Heart left ventricle (tissue), 16 donors: Measurements from ENCODE around the gene SMG5. TPM values are rescaled to one million over a fixed set of nuclear protein-coding genes. Genes with fewer than 3 reads are reported as not detected.
A peak's percentile ranks its signal among the peaks of the same experiment; 100 is the strongest.

Experiments
- ATAC-seq, 4 donors: fragments of 200-7000 bp; cut with Tn5 transposase; one replicate each; pipeline ENCODE4 v1.9.1; 2020 to 2022; ENCODE audit warnings: moderate library complexity in 4 of 4, mild to moderate bottlenecking in 3 of 4, moderate number of reproducible peaks in 1 of 4
- DNase-seq, 5 donors: peaks; one replicate each; pipeline ENCODE4 v3.0.0-alpha.2; 2020
- H3K27ac ChIP-seq, 12 donors: fragments of 200-600 bp; sonication (generic) in 4 of 12; one replicate each; pipeline versions ENCODE4 v1.5.0 to v1.8.0; 2016 to 2022; ENCODE audit warnings: mild to moderate bottlenecking in 2 of 12
- H3K27me3 ChIP-seq, 9 donors: fragments of 200-600 bp; sonication (generic) in 2 of 9; one replicate each; pipeline versions ENCODE4 v1.5.1 to v1.8.0; 2016 to 2022; ENCODE audit warnings: mild to moderate bottlenecking in 3 of 9
- H3K36me3 ChIP-seq, 9 donors: fragments of 200-600 bp; sonication (generic) in 2 of 9; one replicate each; pipeline versions ENCODE4 v1.5.0 to v1.8.0; 2018 to 2022; ENCODE audit warnings: mild to moderate bottlenecking in 2 of 9
- H3K4me1 ChIP-seq, 12 donors: fragments of 200-600 bp; sonication (generic) in 4 of 12; one replicate each; pipeline versions ENCODE4 v1.5.0 to v1.8.0; 2016 to 2022; ENCODE audit warnings: mild to moderate bottlenecking in 3 of 12
- H3K4me3 ChIP-seq, 12 donors: fragments of 200-600 bp; sonication (generic) in 4 of 12; one replicate each; pipeline versions ENCODE4 v1.5.0 to v1.8.0; 2017 to 2022; ENCODE audit warnings: mild to moderate bottlenecking in 9 of 12, moderate library complexity in 4 of 12
- H3K9me3 ChIP-seq, 12 donors: fragments of 200-600 bp; sonication (generic) in 4 of 12; one replicate each; pipeline versions ENCODE4 v1.5.0 to v1.8.0; 2016 to 2022; ENCODE audit warnings: mild to moderate bottlenecking in 1 of 12
- CTCF ChIP-seq, 12 donors: fragments of 200-600 bp; sonication (generic) in 4 of 12; IDR thresholded peaks; one replicate each; pipeline versions ENCODE4 v1.5.0 to v1.8.0; 2018 to 2022; ENCODE audit warnings: antibody characterized with exemption in 12 of 12, mild to moderate bottlenecking in 5 of 12
- POLR2A ChIP-seq, 2 donors: fragments of 450-650 bp; IDR thresholded peaks; one replicate each; pipeline ENCODE4 v1.6.1; 2017; ENCODE audit warnings: antibody characterized with exemption in 2 of 2, mild to moderate bottlenecking in 2 of 2, moderate library complexity in 2 of 2
- WGBS, 4 donors: extraction: QIAGEN DNeasy Blood & Tissue Kit in 2 of 4; methylation state at CpG; one replicate each; pipeline versions ENCODE4 v1.1.5 to v1.1.7; 2013 to 2018; 5-methylcytosine and 5-hydroxymethylcytosine counted together
- intact Hi-C, 10 donors: fragments of 100-400 bp; cut with DNase I; formaldehyde crosslinking; loops; one replicate each; pipeline versions ENCODE4 v1.11.1 to v1.14.2; 2022
- polyA plus RNA-seq, 2 donors: library from polyadenylated mRNA; stranded (reverse); fragments of 200-250 nt; gene quantifications; one replicate each; pipeline ENCODE4 v1.2.3, GENCODE V29; 2013
- total RNA-seq, 9 donors: library from RNA; depleted of rRNA in 2 of 9; stranded (reverse); fragments of >200 nt in 2 of 9; fragmentation: NEBNext Ultra II Directional in 3 of 9; extraction: Animal tissue kit (Norgen Biotek cat#: 25700) in 3 of 9; gene quantifications; one replicate each; pipeline versions ENCODE4 v1.1.0 to v1.2.4, GENCODE V29; 2016 to 2023
- donor health status: ischemic (EF 13 %, LVEDD 7.1; RV severe dilation, severe dysfunction).
- donor health status: healthy with polysubstance abuse.
- donor health status: DM: no; HTN: yes; CAD: no.
- donor health status: DM: no; HTN: no; CAD: no.
- donor health status: ischemic (EF 25% LVEDD 6.9; RV normal size, moderate dysfunction).
- donor health status: ischemic (EF 25% LVEDD 5.7; RV mildly dilated, moderate dysfunction).
- donor health status: healthy.
- donor health status: DM: yes; HTN: yes; CAD: no.
- donor health status: ischemic (EF 35%, LVEDD 5.7; RV mildly dilated, moderate dysfunction).
- donor health status: nonischemic (EF 11% LVEDD 7.7; RV severe dilation, severe dysfunction).
- donor health status: DM: yes; HTN: yes; CAD: no.
- donor health status: PGD.
- donor health status: ischemic (EF 29% LVEDD 5.4; RV normal size, mild dysfunction).
- donor health status: nonischemic (EF 23%, LVEDD 6.1; RV moderate dilation, normal function).

Gene SMG5
- total and polyA plus RNA-seq, 11 donors: 56.3 to 104 (median 89.4) TPM

- Histone ChIP-seq H3K9me3 (no peaks in the 10 kb centered on the region), H3K4me3 (no peak overlapping the region), H3K36me3 (peaks cover 0 to 89% (median 74%) of the 10 kb centered on the region in 9 donors), H3K27me3 (no peaks in the 10 kb centered on the region), H3K27ac (peak overlapping the region in 1 of 12 donors; percentile 59), H3K4me1 (peaks cover 3 to 48% (median 16%) of the 10 kb centered on the region in 12 donors)
- no peak for ATAC-seq
- DNase-seq: no peak
- intact Hi-C loops: no loop called here
- TF ChIP-seq POLR2A (IDR thresholded peaks at IDR 0.05): no peak
- TF ChIP-seq CTCF (IDR thresholded peaks at IDR 0.05): no peak
These were observed 6.1 kb downstream of the SMG5 start for GRCh38 chr1:156276532-156276931.

GRCh38 chr1:156270314-156270713, 12.3 kb downstream of the SMG5 start:
- Histone ChIP-seq H3K4me1 (no peaks in the 10 kb centered on the region), H3K4me3 (no peak overlapping the region), H3K36me3 (peaks cover 2 to 100% (median 99%) of the 10 kb centered on the region in 9 donors), H3K27me3 (no peaks in the 10 kb centered on the region), H3K9me3 (no peaks in the 10 kb centered on the region), H3K27ac (no peak overlapping the region)
- 95 to 98% (median 95%) methylated on average over 3 of the region's 3 CpGs for WGBS, 4 donors
- no peak for ATAC-seq
- TF ChIP-seq CTCF (IDR thresholded peaks at IDR 0.05): no peak
- no peak for TF ChIP-seq POLR2A (IDR thresholded peaks at IDR 0.05)
- intact Hi-C loops: no loop called here
- no peak for DNase-seq

- 69 to 76% (median 70%) methylated on average over 4 of the region's 4 CpGs for WGBS, 4 donors
- peaks cover 2 to 100% (median 96%) of the 10 kb centered on the region in 9 donors for H3K36me3 ChIP-seq
- H3K27me3 ChIP-seq: no peaks in the 10 kb centered on the region
- no peak overlapping the region for H3K27ac ChIP-seq
- no peak overlapping the region for H3K4me3 ChIP-seq
- intact Hi-C loops: no loop called here
- ATAC-seq (no peak), DNase-seq (no peak)
- no peaks in the 10 kb centered on the region for H3K9me3 ChIP-seq
- H3K4me1 ChIP-seq: no peaks in the 10 kb centered on the region
- no peak for TF ChIP-seq CTCF (IDR thresholded peaks at IDR 0.05)
- no peak for TF ChIP-seq POLR2A (IDR thresholded peaks at IDR 0.05)
These were observed 14.3 kb downstream of the SMG5 start for GRCh38 chr1:156268336-156268735.

- WGBS, 4 donors: 75 to 86% (median 81%) methylated on average over 13 of the region's 13 CpGs
- no peaks in the 10 kb centered on the region for H3K27me3 ChIP-seq
- no peaks in the 10 kb centered on the region for H3K4me1 ChIP-seq
- H3K4me3 ChIP-seq: no peak overlapping the region
- intact Hi-C loops: no loop called here
- no peak overlapping the region for H3K27ac ChIP-seq
- TF ChIP-seq CTCF (IDR thresholded peaks at IDR 0.05) (no peak), POLR2A (IDR thresholded peaks at IDR 0.05) (no peak)
- ATAC-seq (no peak), DNase-seq (no peak)
- H3K9me3 ChIP-seq: no peaks in the 10 kb centered on the region
- peaks cover 2 to 100% (median 96%) of the 10 kb centered on the region in 9 donors for H3K36me3 ChIP-seq
These were observed 16.6 kb downstream of the SMG5 start for GRCh38 chr1:156266051-156266450.
